ENCODE measurements around the gene PTDSS2.
"Not testable (repeated sequence)": the region's sequence is repeated elsewhere in the genome, so short reads cannot be mapped to it uniquely, and the experiment has no call there.

The PTDSS2 gene

GRCh38 chr11:508956-509355 lies 58.9 kb downstream of the PTDSS2 start:
- no peak for DNase-seq

- DNase-seq = no peak
Observed at GRCh38 chr11:512761-513595, 62.9 kb downstream of the PTDSS2 start.

- no peak for DNase-seq
Observed at GRCh38 chr11:514606-515005, 64.5 kb downstream of the PTDSS2 start.

- no peak for DNase-seq
Observed at GRCh38 chr11:515131-515530, 65.1 kb downstream of the PTDSS2 start.

GRCh38 chr11:516400-516799 lies 66.3 kb downstream of the PTDSS2 start:
- no peak for DNase-seq

- DNase-seq = not testable (repeated sequence)
Observed at GRCh38 chr11:516918-517685, 67.0 kb downstream of the PTDSS2 start.

GRCh38 chr11:518463-519202 lies 68.6 kb downstream of the PTDSS2 start:
- DNase-seq = peak; percentile 91

- no peak for DNase-seq
Observed at GRCh38 chr11:520428-521176, 70.5 kb downstream of the PTDSS2 start.

GRCh38 chr11:521177-521688 lies 71.2 kb downstream of the PTDSS2 start:
- no peak for DNase-seq

- no peak for DNase-seq
Observed at GRCh38 chr11:526192-526591, 76.1 kb downstream of the PTDSS2 start.

GRCh38 chr11:528166-528814 lies 78.2 kb downstream of the PTDSS2 start:
- no peak for DNase-seq

GRCh38 chr11:528815-529727 lies 79.0 kb downstream of the PTDSS2 start:
- no peak for DNase-seq

GRCh38 chr11:529728-530411 lies 79.8 kb downstream of the PTDSS2 start:
- no peak for DNase-seq

GRCh38 chr11:530960-531831 lies 81.1 kb downstream of the PTDSS2 start:
- DNase-seq = no peak

GRCh38 chr11:531919-532526 lies 81.9 kb downstream of the PTDSS2 start:
- DNase-seq = no peak

- DNase-seq = no peak
Observed at GRCh38 chr11:532527-532985, 82.5 kb downstream of the PTDSS2 start.

- no peak for DNase-seq
Observed at GRCh38 chr11:532986-533585, 83.0 kb downstream of the PTDSS2 start.
